ENCODE measurements around the gene IQGAP2.

The IQGAP2 gene

DNA sequence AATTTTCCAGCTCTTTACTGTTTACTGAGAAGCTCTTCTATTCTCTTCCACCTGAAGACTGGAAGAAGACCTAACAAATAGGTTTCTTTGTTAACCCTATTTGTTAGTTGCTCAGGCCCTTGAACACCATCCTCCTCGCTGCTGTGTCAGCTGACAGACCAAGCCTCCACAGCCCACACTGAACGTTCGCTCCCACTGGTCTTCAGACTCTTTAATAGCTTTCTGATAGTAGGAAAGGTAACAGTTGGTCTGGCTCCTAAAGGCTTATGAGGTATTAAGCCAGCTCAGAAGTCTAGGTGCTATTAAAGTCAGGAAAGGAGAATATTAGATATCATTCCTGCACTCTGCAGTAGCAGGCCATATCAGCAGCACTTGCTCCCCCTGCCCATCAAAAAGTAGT, 289.6 kb downstream of the IQGAP2 start:
- no peak for DNase-seq

DNA sequence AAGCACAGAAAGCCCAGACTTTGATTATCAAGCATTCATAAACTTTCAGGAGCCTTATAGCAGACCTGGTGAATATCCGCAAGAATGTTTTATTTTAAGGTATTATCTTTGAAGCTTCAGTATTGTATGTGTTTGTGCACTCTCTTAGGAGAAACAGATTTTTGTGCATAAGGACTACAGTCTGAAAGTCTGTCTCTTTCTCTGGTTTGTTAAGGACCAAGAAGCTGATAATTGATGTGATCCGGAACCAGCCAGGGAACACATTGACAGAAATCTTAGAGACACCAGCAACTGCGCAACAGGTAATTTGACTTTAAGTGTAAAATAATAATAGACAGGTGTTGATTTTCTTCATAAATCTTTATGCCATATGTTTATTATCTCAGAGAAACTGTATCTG, 290.1 kb downstream of the IQGAP2 start:
- DNase-seq: no peak

DNA sequence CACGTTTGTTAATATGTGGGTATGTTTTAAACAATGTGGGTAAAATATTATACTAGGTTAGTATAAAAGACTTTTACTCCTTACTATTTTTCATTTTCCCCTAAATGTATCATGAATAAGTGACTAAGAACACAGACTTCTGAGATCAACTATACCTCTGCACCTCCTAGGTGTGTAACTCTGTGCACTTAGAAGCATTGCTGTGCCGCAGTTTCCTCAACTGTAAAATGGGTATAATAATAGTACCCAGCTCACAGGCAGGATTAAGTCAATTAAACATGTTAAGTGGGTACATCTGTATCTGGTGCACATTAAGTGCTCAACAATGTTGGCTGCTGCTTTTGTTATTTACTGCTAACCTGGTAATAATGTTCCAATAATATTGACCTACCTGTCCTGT, 291.2 kb downstream of the IQGAP2 start:
- no peak for DNase-seq

DNA sequence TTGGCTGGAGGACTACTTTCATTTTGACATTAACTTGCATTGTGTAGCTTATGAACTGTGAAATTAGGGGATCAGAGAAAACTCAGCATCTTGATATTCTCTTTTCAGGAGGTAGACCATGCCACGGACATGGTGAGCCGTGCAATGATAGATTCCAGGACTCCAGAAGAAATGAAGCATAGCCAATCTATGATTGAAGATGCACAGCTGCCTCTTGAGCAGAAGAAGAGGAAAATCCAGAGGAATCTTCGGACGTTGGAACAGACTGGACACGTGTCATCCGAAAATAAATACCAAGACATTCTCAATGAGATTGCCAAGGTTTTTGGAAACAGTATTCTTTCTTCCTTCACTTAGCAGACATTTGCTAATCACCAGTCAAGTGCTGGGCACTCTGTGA, 292.3 kb downstream of the IQGAP2 start:
- DNase-seq: no peak

DNA sequence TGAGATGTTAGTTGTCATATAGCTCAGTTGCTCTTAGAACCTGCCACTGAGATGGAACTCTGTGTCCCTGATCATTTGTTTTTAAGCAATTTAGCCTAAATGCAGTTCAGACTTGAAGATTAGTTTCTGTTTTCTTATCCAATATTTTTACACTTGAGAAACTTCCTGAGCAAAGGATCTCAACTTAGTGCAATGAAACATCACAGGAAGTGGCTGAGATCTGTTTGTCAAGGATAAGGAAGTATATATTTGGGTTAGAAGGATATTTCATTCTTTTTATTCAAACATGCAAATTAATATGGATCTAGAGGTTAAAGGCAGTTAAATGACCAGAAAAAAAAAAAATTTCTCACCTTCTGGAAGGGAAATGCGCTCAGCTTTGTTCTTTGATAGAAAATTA, 293.2 kb downstream of the IQGAP2 start:
- DNase-seq: no peak

DNA sequence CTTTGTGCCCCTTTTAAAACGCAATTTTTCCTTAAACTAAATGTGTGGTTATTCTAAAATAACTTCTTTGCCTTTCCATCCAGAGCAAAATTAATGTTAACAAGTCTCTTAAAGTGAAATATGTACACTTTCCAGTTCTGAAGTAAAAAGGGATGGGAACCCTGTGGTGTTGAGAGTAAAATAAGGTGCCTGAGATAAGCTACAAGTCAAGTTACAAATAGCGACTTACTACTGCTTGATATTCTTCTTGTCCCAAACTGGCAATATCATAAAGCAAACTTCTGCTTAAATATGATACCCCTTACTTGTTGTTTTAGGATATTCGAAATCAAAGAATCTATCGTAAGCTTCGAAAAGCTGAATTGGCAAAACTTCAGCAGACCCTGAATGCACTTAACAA, 294.6 kb downstream of the IQGAP2 start:
- DNase-seq: no peak

DNA sequence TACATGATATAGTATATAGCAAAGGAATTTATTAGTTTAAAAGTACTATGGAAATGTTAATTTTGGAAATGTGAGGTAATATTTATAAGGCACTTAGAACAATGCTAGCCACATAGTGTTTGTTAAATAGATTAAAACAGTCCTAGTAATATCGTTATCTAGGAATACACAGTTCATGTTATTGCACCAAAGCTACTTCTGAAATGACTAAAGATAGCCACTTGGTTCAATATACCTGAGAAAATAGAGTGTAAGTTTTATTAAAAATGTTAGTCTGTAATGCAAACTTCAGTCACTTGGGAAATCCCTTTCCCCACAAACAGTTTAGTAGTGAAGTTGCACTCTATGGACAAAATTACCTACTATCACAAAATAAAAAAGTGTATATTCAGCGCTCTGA, 297.5 kb downstream of the IQGAP2 start:
- DNase-seq: no peak

DNA sequence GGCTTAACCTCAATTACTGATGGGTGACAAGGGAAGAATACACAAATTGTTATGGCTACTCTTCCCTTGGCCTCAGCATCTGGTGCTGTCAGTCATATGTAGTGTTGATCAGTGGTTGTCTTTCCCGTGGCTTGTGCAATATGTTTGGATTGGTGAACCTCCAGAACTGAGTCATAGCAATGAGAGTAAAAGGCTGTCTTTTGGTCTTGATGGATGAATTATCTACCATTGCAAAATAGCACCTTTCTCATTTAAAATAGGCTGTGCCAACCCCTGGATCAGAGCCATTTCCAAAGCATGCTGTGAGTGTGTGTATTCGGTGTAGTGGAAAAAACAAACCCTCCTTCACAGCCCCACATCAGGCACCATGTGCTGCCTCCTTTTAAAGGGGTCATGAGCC, 298.2 kb downstream of the IQGAP2 start:
- DNase-seq: peak; percentile 71

DNA sequence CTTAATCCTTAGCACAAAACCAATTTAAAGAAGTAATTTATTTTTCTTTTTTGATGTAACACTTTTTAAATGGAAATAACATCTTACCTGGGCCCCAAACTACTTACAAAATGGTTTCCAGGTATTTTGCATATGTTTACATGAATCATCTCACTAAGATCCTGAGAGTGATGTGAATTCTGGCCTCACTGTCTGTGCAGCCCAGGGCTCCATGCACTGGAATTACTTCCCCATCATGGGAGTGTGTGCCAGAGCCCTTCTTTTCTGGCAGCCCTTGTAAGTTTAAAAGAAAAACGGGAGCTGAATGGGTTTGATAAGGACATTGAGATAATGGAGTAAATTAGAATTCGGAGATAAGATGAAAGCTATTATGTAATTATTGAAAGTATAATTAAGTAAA, 300.6 kb downstream of the IQGAP2 start:
- DNase-seq: no peak

DNA sequence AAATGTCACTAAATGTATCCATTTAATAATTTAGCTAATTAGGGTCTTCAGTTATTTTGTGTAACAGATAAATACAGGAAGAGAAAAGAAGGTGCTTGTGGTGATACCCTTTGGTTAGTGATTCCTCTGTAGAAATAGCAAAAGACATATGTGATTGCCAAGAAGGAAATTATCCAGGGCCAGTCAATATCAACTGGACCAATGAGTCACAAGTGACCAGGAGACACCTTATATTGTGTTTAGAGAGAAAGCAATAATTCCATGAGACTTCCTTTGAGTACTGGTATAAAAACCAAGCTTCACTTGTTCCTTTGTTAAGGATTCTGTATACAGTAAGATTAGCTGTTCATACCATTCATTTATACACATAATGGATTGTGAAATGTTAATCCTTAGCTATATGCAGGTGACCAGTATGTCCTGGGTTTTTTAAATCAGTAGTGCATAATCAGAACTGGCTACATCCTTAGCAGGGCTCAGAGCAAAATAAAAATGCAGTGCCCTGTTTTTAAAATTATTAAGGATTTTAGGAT, 301.1 kb downstream of the IQGAP2 start:
- DNase-seq: no peak

DNA sequence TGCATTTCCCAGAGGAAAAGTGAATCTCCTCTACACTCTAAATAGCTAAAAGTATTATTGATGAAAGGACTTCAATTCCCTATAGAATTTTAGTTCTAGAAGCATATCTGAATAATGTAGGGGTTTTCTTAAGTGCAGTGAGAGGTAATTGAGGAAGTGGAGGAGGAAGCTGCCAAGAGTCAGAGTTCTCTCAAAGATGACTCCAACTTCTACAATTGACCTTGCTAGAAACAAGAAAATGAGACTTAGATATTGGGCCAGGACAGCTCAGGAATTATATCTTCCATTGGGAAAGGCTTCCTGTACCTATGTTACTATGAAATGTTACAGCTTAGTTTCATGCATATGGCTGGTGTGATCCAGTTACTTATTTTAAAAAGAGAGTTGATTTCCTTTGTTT, 302.5 kb downstream of the IQGAP2 start:
- peak; percentile 55 for DNase-seq

DNA sequence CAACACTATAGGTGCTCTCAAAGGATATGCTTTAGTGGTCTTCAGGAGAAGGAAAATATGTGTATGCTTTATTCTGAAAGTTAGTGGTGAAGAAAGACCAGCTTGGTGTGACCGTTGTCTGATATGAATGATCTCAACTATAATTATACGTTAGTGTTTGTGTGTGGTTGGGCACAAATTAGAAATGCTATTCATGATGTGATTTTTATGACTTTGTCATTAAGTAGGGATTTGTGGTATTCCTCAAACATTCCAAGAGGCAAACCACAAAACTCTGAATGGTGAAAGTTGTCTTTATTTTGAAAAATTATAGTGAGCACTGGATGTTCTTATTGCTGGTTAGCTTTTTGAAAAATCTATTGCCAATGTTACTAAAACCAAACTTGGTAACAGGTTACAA, 306.7 kb downstream of the IQGAP2 start:
- no peak for DNase-seq

DNA sequence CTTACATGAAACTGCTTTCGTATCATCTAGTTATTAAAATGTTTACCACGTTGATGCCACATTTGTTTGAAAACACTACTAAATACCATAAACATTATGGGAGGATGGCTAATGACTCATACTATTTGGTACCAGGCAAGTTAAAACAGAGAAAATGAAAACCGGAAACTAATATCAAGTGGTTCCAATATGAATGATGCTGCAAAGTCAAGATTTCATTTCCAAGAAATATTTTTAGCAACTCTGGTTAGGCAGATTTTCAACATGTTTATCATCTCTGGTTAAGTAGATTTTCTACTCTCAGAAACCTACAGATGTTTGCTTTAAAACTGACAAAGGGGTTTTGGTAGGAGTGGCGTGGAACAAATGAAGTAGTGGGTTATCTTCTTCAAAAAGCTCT, 307.9 kb downstream of the IQGAP2 start:
- no peak for DNase-seq

DNA sequence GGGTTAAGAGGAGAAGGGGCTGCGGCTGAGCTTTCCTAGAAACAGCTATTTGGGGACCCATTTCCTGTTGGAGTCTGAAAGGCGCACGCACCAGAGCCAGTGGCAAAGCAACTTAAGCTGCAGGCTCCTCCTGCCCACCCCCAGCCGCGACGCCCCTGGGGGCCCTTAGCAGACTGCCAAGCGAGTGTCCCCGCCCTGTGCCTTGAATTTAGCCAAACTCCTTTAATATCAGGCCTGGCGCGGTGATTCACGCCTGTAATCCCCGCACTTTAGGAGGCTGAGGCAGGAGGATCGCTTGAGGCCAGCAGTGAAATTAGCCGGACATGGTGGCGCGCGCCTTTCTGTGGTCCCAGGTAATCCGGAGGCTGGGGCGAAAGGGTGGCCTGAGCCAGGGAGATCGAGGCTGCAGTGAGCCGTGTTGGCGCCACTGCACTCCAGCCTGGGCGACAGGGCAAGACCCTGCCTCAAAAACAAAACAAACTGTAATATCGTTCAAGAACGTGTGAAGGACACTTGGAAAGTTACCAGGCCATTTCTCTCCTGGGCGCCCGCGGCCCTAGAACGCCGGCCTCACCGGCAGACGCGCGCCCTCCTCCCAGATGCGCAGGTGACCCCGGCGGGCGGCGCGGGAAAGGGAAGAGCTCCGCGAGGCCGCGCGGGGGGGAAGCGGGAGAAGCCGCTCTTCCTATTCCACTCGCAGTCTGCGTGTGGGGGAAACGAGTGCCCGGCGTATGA, 311.8 kb downstream of the IQGAP2 start:
- no peak for DNase-seq

DNA sequence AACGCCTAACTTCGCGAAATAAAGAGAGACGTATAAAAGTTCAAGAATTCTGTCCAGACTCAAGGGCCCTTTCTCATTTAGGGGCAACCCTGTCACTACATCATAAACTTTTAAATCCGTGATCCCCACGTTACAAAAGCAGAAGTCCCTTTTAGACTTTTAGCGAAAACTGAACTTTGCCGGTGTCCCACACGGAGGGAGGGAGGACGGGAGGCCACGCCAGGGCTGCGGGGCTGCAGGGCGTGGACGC, 312.3 kb downstream of the IQGAP2 start:
- peak; percentile 36 for DNase-seq

DNA sequence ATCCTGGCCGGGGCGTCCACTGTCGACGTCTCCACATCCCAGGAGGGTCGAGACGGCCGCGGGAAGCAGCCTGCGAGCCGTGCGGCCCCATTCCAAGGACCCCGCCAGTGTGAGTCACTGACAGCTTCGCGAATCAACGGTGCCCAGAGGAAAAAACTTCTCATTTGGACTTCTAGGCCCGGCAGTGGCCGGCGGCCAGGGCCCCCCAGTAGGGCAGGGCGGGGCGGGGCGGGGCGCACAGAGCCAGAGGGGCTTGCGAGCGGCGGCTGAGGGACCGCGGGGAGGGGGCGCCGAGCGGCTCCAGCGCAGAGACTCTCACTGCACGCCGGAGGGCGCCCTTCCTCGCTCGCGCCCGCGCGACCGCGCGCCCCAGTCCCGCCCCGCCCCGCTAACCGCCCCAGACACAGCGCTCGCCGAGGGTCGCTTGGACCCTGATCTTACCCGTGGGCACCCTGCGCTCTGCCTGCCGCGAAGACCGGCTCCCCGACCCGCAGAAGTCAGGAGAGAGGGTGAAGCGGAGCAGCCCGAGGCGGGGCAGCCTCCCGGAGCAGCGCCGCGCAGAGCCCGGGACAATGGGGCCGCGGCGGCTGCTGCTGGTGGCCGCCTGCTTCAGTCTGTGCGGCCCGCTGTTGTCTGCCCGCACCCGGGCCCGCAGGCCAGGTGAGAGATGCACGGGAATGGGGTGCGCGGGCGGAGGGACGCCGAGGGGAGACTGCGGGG, 312.8 kb downstream of the IQGAP2 start, which contains the start of gene F2R:
TSS of gene F2R (plus strand) at position 391 of the 720 bp plus-strand sequence. CDS start at position 573, 182 bp downstream.
- peak; percentile 34 for DNase-seq

DNA sequence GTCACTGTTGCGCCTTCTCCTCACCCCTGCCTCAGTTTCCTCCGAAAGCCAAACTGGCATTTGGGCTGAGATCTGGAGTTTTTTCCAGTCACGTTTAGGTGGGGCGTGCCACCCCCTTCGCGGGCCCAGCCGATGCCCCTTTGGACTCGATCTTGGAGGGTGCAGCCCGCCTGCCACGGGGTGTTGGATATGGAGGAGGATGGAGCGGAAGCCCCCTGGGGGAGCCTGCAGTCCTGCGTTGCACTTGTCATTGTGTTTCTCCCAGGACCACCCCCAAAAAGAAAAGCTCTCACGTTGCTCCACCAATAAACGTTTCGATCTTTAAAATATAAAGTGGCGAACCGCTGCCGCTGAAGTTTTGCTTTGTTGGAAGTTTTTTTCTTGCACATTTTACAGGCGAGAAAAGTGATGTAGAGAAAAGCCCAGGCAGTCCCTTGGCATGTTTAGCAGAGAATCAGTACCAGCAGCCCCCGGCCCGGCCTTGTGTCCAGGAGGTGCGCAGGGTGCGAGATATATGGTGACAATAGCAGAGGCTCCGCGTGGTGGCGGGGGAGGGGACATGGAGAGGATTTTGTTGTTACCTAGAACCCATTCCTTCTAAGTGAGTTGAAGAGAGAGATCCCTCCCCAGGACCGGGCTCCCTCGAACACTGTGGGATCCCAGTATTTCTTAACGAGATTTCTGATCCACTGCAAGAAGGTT, 313.5 kb downstream of the IQGAP2 start:
- DNase-seq: no peak

DNA sequence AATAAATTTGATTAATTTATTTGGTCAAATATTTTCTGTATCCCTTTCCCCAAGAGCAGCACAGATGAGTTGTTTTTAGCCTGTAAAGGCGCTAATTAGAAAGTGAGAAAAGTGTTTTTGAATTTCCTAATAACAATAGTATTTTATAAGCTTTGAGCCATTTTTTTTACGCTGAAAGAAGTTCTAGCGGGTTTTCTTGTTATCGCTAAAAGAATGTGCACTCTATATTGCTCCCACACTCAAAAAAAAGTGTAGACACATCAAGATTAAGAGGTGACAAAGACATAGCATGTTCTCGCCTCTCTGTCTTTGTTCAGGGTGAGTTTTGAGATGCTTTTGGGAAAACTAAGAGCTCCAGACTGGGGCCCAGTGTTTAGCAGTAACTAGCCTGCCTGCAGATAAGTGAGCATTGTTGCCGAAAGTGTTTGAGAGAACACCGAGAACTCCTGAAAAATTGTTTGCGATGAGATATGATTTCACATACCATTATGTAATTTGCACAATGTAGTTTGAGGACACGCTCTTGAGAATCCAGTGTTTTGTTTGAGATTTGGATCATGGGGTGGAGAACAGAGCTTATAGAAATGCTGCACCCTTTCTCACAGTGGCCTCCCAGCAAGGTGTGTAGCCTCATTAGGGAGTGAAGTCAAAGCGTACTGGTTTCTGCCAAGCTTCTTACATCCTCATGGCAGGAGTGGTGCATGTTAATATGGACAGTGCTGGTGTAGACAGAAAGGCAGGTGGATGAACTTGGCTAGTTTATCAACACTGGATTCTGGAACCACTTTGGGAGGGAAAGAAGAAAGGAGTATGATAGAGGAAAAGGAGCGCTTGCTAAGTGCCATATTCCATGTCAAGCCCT, 314.4 kb downstream of the IQGAP2 start:
- no peak for DNase-seq

DNA sequence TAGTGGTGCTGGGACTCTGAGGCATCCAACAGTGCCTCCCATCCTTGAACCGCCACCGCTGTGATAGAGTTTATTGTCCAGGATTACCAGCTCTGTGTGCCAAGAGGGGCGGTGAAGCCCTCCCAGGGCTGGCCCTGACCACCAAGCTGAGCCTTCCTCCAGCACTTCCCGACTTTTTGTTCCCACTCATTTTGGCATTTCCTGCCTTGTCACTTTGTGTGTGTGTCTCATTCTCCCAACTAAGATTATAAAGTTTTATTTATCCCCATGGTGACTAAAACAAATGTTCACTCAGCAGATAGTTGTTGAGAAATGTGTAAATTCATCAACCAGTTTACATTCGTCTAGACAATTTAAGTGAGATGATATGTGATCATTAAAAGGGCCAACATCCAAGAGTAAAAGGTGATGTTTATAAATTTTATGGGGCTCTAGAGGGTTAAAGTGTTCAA, 315.3 kb downstream of the IQGAP2 start:
- no peak for DNase-seq

DNA sequence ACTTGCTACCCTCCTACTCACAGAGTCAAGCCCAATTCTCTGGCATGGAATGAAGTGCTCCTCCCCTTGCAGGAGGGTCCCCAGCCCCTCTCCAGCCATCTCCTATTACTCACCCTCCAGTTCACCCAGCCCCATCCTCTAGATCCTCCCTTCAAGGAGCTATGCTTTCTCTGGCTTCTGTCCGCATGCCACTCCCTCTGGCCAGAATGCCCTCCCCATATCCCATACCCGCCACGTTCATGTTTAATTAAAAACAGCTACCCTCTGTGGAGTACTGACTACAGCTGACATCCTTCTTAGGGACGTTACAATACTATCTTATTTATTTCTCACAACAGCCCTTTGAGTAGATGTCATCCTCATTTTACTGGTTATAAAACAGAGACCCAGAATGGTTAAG, 315.8 kb downstream of the IQGAP2 start:
- DNase-seq: no peak

DNA sequence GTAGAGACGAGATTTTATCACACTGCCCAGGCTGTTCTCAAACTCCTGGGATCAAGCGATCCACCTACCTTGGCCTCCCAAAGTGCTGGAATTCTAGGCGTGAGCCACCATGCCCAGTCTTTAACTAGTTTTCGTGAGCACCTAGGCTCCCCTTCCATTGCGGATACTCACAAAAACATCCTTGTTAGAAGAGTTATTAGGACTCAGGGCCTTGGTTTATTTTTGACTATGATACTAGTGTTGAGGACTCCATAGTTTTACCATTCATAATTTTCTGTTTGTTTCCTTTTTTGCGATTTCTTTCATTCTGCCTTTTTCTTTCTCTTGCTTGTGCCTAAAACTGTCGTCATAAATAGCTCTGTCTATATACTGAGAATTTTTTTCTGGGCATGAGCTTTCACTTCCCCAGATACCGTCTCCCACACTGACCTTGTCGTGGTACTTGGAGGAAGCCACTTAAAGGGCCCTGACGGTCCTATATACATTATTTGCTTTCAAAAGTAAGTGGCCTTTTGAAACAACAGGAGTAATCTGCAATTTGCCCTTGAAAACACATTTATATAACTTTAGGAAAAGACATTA, 318.0 kb downstream of the IQGAP2 start:
- peak; percentile 88 for DNase-seq

DNA sequence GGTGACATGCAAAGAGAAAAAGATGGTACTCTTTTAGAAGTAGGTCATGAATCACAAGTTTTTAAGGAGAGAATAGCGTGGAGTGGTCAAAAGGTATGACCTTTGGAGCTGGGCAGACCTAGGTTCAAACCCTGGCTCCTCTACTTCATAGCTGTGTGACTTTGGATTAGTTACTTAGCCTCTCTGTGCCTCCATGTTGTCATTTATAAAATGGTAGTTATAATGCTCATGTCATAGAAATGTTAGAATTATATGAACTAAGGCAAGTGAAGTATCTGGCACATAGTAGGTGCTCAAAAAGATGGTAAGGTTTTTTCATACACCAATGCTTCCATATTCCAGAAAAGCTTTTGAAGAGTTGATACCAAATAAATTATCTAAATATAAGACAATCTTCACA, 320.2 kb downstream of the IQGAP2 start:
- no peak for DNase-seq

DNA sequence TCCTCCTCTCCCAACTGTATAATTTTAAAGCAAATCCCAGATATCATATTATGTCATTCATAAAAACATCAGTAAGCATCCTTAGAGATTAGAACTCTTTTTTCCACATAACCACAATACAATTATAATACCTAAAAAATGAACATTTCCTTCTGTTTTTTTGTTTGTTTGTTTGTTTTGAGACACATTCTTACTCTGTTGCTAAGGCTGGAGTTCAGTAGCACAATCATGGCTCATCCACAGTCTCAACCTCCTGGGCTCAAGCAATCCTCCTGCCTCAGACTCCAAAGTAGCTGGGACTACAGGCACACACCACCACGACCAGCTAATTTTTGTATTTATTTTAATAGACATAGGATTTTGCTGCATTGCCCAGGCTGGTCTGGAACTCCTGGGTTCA, 320.8 kb downstream of the IQGAP2 start:
- no peak for DNase-seq
